WTC11 (cell line): ENCODE measurements around the gene HMX1. TPM values are rescaled to one million over a fixed set of nuclear protein-coding genes. Genes with fewer than 3 reads are reported as not detected.

ENCODE experiments used
- ATAC-seq: fragments of 200-7000 bp; cut with Tn5 transposase; 2 replicates; pipeline ENCODE4 v1.10.0; 2021; ENCODE audit warnings: mild to moderate bottlenecking, moderate library complexity
- CTCF ChIA-PET: fragments of 300-600 bp; sonication (Branson Sonifier 250); formaldehyde crosslinking; loops from one replicate; lab custom pipeline; 2021; ENCODE audit warnings: antibody characterized with exemption; lab: Charles Lee
- POLR2A ChIA-PET: fragments of 350-600 bp; sonication (Branson Sonifier 250); formaldehyde crosslinking; loops from one replicate; lab custom pipeline; 2021; ENCODE audit warnings: antibody characterized with exemption; lab: Charles Lee
- DNase-seq: peaks from one replicate; pipeline ENCODE4 v3.0.0; 2021; ENCODE audit warnings: low spot score
- H3K27ac Mint-ChIP-seq: 2 replicates; pipeline ENCODE4 v1.8.0; 2021; ENCODE audit warnings: mixed read lengths
- H3K27me3 Mint-ChIP-seq: 2 replicates; pipeline ENCODE4 v1.8.0; 2021; ENCODE audit warnings: low read depth, mild to moderate bottlenecking, moderate library complexity, mixed read lengths
- H3K36me3 Mint-ChIP-seq: 2 replicates; pipeline ENCODE4 v1.8.0; 2021; ENCODE audit warnings: mixed read lengths
- H3K4me1 Mint-ChIP-seq: 2 replicates; pipeline ENCODE4 v1.8.0; 2022; ENCODE audit warnings: mixed read lengths
- H3K4me3 Mint-ChIP-seq: 2 replicates; pipeline ENCODE4 v1.8.0; 2021; ENCODE audit warnings: mild to moderate bottlenecking, moderate library complexity, mixed read lengths
- H3K9me3 Mint-ChIP-seq: 2 replicates; pipeline ENCODE4 v1.8.0; 2021; ENCODE audit warnings: mixed read lengths
- CREB1 ChIP-seq: sonication (generic); formaldehyde crosslinking; IDR thresholded peaks from 2 replicates; pipeline ENCODE4 v1.8.0; 2023; ENCODE audit warnings: mild to moderate bottlenecking, missing genetic modification reagents
- CREM ChIP-seq: sonication (generic); formaldehyde crosslinking; IDR thresholded peaks from 2 replicates; pipeline ENCODE4 v1.8.1; 2022; ENCODE audit warnings: mild to moderate bottlenecking, missing genetic modification reagents, moderate library complexity
- E2F4 ChIP-seq: sonication (generic); formaldehyde crosslinking; IDR thresholded peaks from 2 replicates; pipeline ENCODE4 v1.8.1; 2022; ENCODE audit warnings: low read depth, mild to moderate bottlenecking, moderate library complexity, missing genetic modification reagents, borderline replicate concordance
- ELF4 ChIP-seq: sonication (generic); formaldehyde crosslinking; IDR thresholded peaks from 2 replicates; pipeline ENCODE4 v1.8.1; 2022; ENCODE audit warnings: low read depth, mild to moderate bottlenecking, moderate library complexity, missing genetic modification reagents
- ERG ChIP-seq: fragments of 250-450 bp; sonication (Bioruptor Pico); IDR thresholded peaks from 2 replicates; pipeline ENCODE4 v1.8.0; 2021; ENCODE audit warnings: mild to moderate bottlenecking
- FOXP4 ChIP-seq: sonication (generic); formaldehyde crosslinking; IDR thresholded peaks from 2 replicates; pipeline ENCODE4 v1.8.0; 2022; ENCODE audit warnings: mild to moderate bottlenecking, missing genetic modification reagents
- GABPB1 ChIP-seq: sonication (generic); formaldehyde crosslinking; IDR thresholded peaks from 2 replicates; pipeline ENCODE4 v1.8.1; 2023; ENCODE audit warnings: mild to moderate bottlenecking, missing genetic modification reagents
- IRF1 ChIP-seq: sonication (generic); formaldehyde crosslinking; IDR thresholded peaks from 2 replicates; pipeline ENCODE4 v1.8.0; 2023; ENCODE audit warnings: missing genetic modification reagents
- JUN ChIP-seq: sonication (generic); formaldehyde crosslinking; IDR thresholded peaks from 2 replicates; pipeline ENCODE4 v1.8.0; 2023; ENCODE audit warnings: mild to moderate bottlenecking, missing genetic modification reagents
- MAX ChIP-seq: sonication (generic); formaldehyde crosslinking; IDR thresholded peaks from 2 replicates; pipeline ENCODE4 v1.8.0; 2022; ENCODE audit warnings: mild to moderate bottlenecking, missing genetic modification reagents
- MYBL2 ChIP-seq: sonication (generic); formaldehyde crosslinking; IDR thresholded peaks from 2 replicates; pipeline ENCODE4 v1.8.1; 2023; ENCODE audit warnings: mild to moderate bottlenecking, moderate library complexity, missing genetic modification reagents
- OVOL2 ChIP-seq: fragments of 250-450 bp; sonication (Bioruptor Pico); IDR thresholded peaks from 2 replicates; pipeline ENCODE4 v1.9.0; 2021; ENCODE audit warnings: mild to moderate bottlenecking, borderline replicate concordance
- RORB ChIP-seq: fragments of 250-450 bp; sonication (Bioruptor Pico); IDR thresholded peaks from 2 replicates; pipeline ENCODE4 v1.9.0; 2021; ENCODE audit warnings: mild to moderate bottlenecking
- SMAD3 ChIP-seq: sonication (generic); formaldehyde crosslinking; IDR thresholded peaks from 2 replicates; pipeline ENCODE4 v1.8.0; 2022; ENCODE audit warnings: missing genetic modification reagents, mild to moderate bottlenecking, borderline replicate concordance
- SOX15 ChIP-seq: fragments of 250-450 bp; sonication (Bioruptor Pico); IDR thresholded peaks from 2 replicates; pipeline ENCODE4 v1.9.0; 2021; ENCODE audit warnings: mild to moderate bottlenecking
- TEAD1 ChIP-seq: sonication (generic); formaldehyde crosslinking; IDR thresholded peaks from 2 replicates; pipeline ENCODE4 v1.8.0; 2022; ENCODE audit warnings: mild to moderate bottlenecking, missing genetic modification reagents
- TP53 ChIP-seq: sonication (generic); formaldehyde crosslinking; IDR thresholded peaks from 2 replicates; pipeline ENCODE4 v1.8.1; 2023; ENCODE audit warnings: mild to moderate bottlenecking, missing genetic modification reagents
- USF1 ChIP-seq: sonication (generic); formaldehyde crosslinking; IDR thresholded peaks from 2 replicates; pipeline ENCODE4 v1.8.0; 2022; ENCODE audit warnings: mild to moderate bottlenecking, missing genetic modification reagents
- ZNF396 ChIP-seq: fragments of 250-450 bp; sonication (Bioruptor Pico); IDR thresholded peaks from 2 replicates; pipeline ENCODE4 v1.8.0; 2021; ENCODE audit warnings: mild to moderate bottlenecking, moderate library complexity, borderline replicate concordance
- ZNF416 ChIP-seq: fragments of 250-450 bp; sonication (Bioruptor Pico); IDR thresholded peaks from 2 replicates; pipeline ENCODE4 v1.9.0; 2021; ENCODE audit warnings: mild to moderate bottlenecking, inconsistent platforms
- ZNF425 ChIP-seq: fragments of 250-450 bp; sonication (Bioruptor Pico); conservative IDR thresholded peaks from 2 replicates; pipeline ENCODE4 v1.9.0; 2021; ENCODE audit warnings: mild to moderate bottlenecking
- ZNF512 ChIP-seq: sonication (generic); formaldehyde crosslinking; IDR thresholded peaks from 2 replicates; pipeline ENCODE4 v1.8.1; 2022; ENCODE audit warnings: missing genetic modification reagents, borderline replicate concordance
- total RNA-seq: library from RNA; stranded (reverse); gene quantifications from 3 replicates; pipeline ENCODE4 v1.2.3, GENCODE V29; 2021

Gene HMX1
- total RNA-seq, 1 experiment from 2014 or later = 10.0 TPM

GRCh38 chr4:8913858-8914460 lies 42.3 kb upstream of the HMX1 start:
- H3K4me3 Mint-ChIP-seq = no peak overlapping the region
- TF ChIP-seq JUN (CRISPR knock-in tag) (no peak), GABPB1 (no peak), CREM (CRISPR knock-in tag) (no peak), SOX15 (CRISPR knock-in tag) (no peak), TEAD1 (no peak), ZNF416 (CRISPR knock-in tag) (no peak), RORB (no peak), ELF4 (CRISPR knock-in tag) (no peak)
- TF ChIP-seq, all 79 proteins: peak for 0
- Mint-ChIP-seq H3K27me3 (peaks cover 4% of the 10 kb centered on the region), H3K9me3 (no peaks in the 10 kb centered on the region), H3K36me3 (no peaks in the 10 kb centered on the region), H3K27ac (no peak overlapping the region), H3K4me1 (no peaks in the 10 kb centered on the region)
- no peak for ATAC-seq
- ChIA-PET CTCF (interaction anchor here (0.8 to 1.3 kb wide), 2 partner anchors 226 to 1017 kb away, joined by 3 to 5 read pairs; no protein-coding TSS in a partner anchor), POLR2A (no interaction called here)
- DNase-seq = no peak

GRCh38 chr4:8913121-8913857 lies 41.6 kb upstream of the HMX1 start:
- Mint-ChIP-seq H3K9me3 (no peaks in the 10 kb centered on the region), H3K36me3 (no peaks in the 10 kb centered on the region), H3K27ac (no peak overlapping the region), H3K27me3 (no peaks in the 10 kb centered on the region; the same call in 1 of the 2 replicates), H3K4me1 (no peaks in the 10 kb centered on the region), H3K4me3 (no peak overlapping the region)
- no peak for ATAC-seq
- CTCF ChIA-PET = interaction anchor here (0.8 kb wide), 1 partner anchor 1017 kb away, joined by 3 read pairs; no protein-coding TSS in a partner anchor
- POLR2A ChIA-PET = no interaction called here
- no peak for DNase-seq
- TF ChIP-seq MYBL2 (CRISPR knock-in tag) = no peak
- no peak for TF ChIP-seq ERG
- TF ChIP-seq FOXP4 (CRISPR knock-in tag) = no peak
- no peak for TF ChIP-seq OVOL2 (CRISPR knock-in tag)
- TF ChIP-seq ZNF416 (CRISPR knock-in tag) = no peak
- TF ChIP-seq ZNF512 = no peak
- no peak for TF ChIP-seq IRF1
- TF ChIP-seq CREB1 = no peak
- no peak for TF ChIP-seq E2F4
- no peak for TF ChIP-seq MAX (CRISPR knock-in tag)
- no peak for TF ChIP-seq SMAD3 (CRISPR knock-in tag)
- TF ChIP-seq TP53 (CRISPR knock-in tag) = no peak
- no peak for TF ChIP-seq USF1 (CRISPR knock-in tag)
- no peak for TF ChIP-seq ZNF396 (CRISPR knock-in tag)
- TF ChIP-seq ZNF425 (CRISPR knock-in tag) = no peak
